Calu3 (cell line): ENCODE results near the gene FCGR1A. TPM values are rescaled to one million over a fixed set of nuclear protein-coding genes. Genes with fewer than 3 reads are reported as not detected.
"Not testable (repeated sequence)": the region's sequence is repeated elsewhere in the genome, so short reads cannot be mapped to it uniquely, and the experiment has no call there.

Experiments
- BruUV-seq: library from RNA; stranded (reverse); fragments of 400-500 nt; replicated peaks from 2 replicates; lab custom pipeline; 2021; lab: Mats Ljungman, UMichigan
- CTCF ChIA-PET: fragments of 300-600 bp; sonication (Branson Sonifier 250); formaldehyde crosslinking; loops from one replicate; lab custom pipeline; 2022; ENCODE audit warnings: antibody characterized with exemption; lab: Charles Lee
- DNase-seq: peaks from one replicate; pipeline ENCODE4 v3.0.0; 2022
- H3K27ac Mint-ChIP-seq: one replicate; pipeline ENCODE4 v1.8.0; 2022; ENCODE audit warnings: mixed read lengths; ENCODE audit not compliant: unreplicated experiment
- H3K27me3 Mint-ChIP-seq: one replicate; pipeline ENCODE4 v1.8.0; 2022; ENCODE audit warnings: mixed read lengths; ENCODE audit not compliant: unreplicated experiment
- H3K36me3 Mint-ChIP-seq: one replicate; pipeline ENCODE4 v1.8.0; 2022; ENCODE audit warnings: mild to moderate bottlenecking, moderate library complexity, mixed read lengths; ENCODE audit not compliant: insufficient read depth, unreplicated experiment
- H3K4me1 Mint-ChIP-seq: one replicate; pipeline ENCODE4 v1.8.0; 2022; ENCODE audit warnings: mild to moderate bottlenecking, low read depth, mixed read lengths; ENCODE audit not compliant: unreplicated experiment
- H3K4me3 Mint-ChIP-seq: one replicate; pipeline ENCODE4 v1.8.0; 2022; ENCODE audit warnings: mild to moderate bottlenecking, low read depth, moderate library complexity, mixed read lengths; ENCODE audit not compliant: unreplicated experiment
- H3K9me3 Mint-ChIP-seq: one replicate; pipeline ENCODE4 v1.8.0; 2022; ENCODE audit warnings: low read depth, mixed read lengths; ENCODE audit not compliant: unreplicated experiment
- intact Hi-C: fragments of 100-400 bp; cut with micrococcal nuclease; formaldehyde crosslinking; loops from one replicate; pipeline ENCODE4 v1.10.0; 2022; ENCODE audit not compliant: unreplicated experiment
- total RNA-seq: library from RNA; stranded (reverse); gene quantifications from 2 replicates; pipeline ENCODE4 v1.2.3, GENCODE V29; 2022

FCGR1A gene
- total RNA-seq, 1 experiment from 2014 or later = not detected

DNA sequence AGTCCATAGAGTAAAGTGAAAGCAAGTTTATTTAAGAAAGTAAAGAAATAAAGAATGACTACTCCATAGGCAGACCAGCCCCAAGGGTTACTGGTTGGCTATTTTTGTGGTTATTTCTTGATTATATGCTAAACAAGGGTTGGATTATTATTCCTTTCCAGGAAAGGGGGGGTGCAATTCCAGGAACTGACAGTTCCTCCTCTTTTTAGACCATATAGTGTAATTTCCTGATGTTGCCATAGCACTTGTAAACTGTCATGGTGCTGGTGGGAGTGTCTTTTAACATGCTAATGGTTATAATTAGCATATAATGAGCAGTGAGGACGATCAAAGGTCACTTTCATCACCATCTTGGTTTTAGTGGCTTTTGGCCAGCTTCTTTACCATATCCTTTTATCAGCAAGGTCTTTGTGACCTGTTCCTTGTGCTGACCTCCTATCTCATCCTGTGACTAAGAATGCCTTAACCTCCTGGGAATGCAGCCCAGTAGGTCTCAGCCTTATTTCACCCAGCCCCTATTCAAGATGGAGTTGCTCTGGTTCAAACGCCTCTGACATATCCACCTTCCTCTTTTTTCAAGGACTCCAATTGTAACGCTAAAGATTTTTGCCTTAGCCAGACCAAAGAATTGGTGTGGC lies 6.9 kb upstream of the FCGR1A start:
- H3K9me3 Mint-ChIP-seq, H3K36me3 Mint-ChIP-seq, H3K27ac Mint-ChIP-seq, intact Hi-C loops, BruUV-seq, DNase-seq, CTCF ChIA-PET, H3K27me3 Mint-ChIP-seq, H3K4me1 Mint-ChIP-seq, H3K4me3 Mint-ChIP-seq: not testable (repeated sequence)

DNA sequence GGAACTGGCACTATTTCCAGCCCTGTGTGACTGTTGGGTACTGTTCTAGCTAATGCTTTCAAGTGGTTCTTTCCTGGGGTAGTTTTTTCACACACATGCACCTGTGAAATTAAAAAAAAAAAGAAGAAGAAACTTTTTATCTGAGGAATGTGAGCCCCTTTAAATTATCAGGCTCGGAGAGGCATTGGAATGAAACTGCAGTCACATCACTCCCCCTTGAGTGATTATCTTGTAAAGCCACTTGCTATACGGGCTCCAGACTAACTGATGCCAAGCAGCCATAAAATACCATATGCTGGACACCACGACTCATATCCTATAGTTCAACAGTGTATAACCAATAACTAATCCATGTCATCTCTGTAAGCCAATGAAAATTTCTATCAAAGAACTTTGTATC lies 5.4 kb upstream of the FCGR1A start:
- H3K9me3 Mint-ChIP-seq, H3K36me3 Mint-ChIP-seq, H3K27me3 Mint-ChIP-seq, H3K4me3 Mint-ChIP-seq, CTCF ChIA-PET, H3K4me1 Mint-ChIP-seq, BruUV-seq, intact Hi-C loops, DNase-seq, H3K27ac Mint-ChIP-seq: not testable (repeated sequence)

DNA sequence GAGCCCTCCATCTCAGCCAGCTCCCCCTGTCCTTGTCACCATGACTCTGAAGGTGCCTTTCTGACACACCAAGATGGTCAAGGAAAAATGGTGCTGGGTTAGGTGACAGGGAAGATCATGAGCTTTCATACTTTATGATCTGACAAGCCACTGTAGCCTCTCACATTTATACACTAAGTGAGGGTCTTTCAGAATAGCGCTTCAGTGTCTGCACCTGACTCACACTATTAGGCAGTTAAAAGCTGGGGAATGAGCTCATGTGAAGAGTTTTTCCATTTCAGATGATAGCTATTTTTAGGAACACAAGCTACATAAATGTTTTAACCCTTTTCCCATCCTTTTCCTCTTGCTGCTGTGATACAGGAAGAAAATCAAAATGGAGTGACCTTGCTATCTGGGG lies 4.2 kb upstream of the FCGR1A start:
- intact Hi-C loops, H3K36me3 Mint-ChIP-seq, DNase-seq, H3K4me3 Mint-ChIP-seq, BruUV-seq, H3K9me3 Mint-ChIP-seq, CTCF ChIA-PET, H3K4me1 Mint-ChIP-seq, H3K27ac Mint-ChIP-seq: not testable (repeated sequence)
- peaks cover 12% of the 10 kb centered on the region for H3K27me3 Mint-ChIP-seq

DNA sequence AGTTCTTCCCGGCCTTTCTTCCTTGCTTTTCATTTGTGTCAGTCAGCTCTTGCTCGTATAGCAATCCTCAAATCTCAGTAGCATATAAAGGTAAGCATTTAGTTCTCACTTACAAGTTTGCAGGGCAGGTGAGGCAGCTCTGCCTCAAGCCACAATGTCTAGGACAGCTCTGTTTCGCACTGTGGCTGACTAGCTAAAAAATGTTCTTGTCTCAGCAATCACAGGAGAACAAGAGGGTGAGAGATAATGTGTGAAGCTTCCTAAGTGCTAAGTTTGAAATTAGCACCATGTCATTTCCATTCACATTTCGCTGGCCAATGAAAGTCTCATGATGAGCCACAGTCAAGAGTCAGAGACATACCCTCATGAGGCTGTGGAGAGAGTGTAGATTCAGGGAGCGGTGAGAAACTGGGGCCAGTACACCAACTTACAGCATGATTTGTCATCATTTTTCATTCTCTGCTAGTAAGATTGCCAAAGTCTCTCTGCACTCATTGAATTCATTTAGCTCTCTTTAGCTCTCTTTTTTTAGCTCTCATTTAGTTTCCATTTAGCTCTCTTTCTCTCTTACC lies 995 bp upstream of the FCGR1A start:
- H3K36me3 Mint-ChIP-seq, H3K4me1 Mint-ChIP-seq, intact Hi-C loops, CTCF ChIA-PET, BruUV-seq, DNase-seq, H3K9me3 Mint-ChIP-seq, H3K4me3 Mint-ChIP-seq, H3K27ac Mint-ChIP-seq: not testable (repeated sequence)
- peaks cover 12% of the 10 kb centered on the region for H3K27me3 Mint-ChIP-seq

DNA sequence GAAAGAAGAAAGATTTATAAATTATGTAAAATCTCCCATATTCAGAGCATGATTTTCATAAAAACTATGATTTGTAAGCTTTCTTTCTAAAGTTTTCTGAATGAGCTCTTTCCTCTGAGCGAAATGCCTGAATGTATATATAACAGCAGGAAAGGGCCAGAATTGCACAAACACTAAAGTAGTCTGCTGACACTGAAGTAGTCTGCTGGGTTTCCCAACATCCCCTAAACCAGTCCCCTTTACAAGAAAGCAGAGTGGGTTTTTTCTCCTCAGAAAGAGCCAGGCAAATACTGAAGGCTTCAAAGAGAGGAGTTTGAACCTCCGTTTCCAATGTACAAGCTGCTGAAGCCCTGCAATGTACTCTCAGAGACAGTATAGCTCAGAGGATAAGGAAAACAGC lies 795 bp downstream of the FCGR1A start:
- H3K4me3 Mint-ChIP-seq, H3K4me1 Mint-ChIP-seq, intact Hi-C loops, CTCF ChIA-PET, BruUV-seq, DNase-seq, H3K36me3 Mint-ChIP-seq, H3K27ac Mint-ChIP-seq, H3K9me3 Mint-ChIP-seq: not testable (repeated sequence)
- H3K27me3 Mint-ChIP-seq = peaks cover 12% of the 10 kb centered on the region

DNA sequence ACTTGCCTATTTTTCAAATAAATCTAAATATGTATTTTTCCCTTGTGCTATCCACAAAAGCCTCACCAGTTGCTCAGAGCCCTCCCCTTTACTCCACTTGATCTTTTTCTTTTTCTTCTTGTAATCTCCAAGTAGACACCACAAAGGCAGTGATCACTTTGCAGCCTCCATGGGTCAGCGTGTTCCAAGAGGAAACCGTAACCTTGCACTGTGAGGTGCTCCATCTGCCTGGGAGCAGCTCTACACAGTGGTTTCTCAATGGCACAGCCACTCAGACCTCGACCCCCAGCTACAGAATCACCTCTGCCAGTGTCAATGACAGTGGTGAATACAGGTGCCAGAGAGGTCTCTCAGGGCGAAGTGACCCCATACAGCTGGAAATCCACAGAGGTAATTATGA lies 1.4 kb downstream of the FCGR1A start:
- DNase-seq, H3K27ac Mint-ChIP-seq, CTCF ChIA-PET, H3K36me3 Mint-ChIP-seq, H3K4me3 Mint-ChIP-seq, H3K4me1 Mint-ChIP-seq, BruUV-seq, intact Hi-C loops, H3K9me3 Mint-ChIP-seq: not testable (repeated sequence)
- peaks cover 12% of the 10 kb centered on the region for H3K27me3 Mint-ChIP-seq

DNA sequence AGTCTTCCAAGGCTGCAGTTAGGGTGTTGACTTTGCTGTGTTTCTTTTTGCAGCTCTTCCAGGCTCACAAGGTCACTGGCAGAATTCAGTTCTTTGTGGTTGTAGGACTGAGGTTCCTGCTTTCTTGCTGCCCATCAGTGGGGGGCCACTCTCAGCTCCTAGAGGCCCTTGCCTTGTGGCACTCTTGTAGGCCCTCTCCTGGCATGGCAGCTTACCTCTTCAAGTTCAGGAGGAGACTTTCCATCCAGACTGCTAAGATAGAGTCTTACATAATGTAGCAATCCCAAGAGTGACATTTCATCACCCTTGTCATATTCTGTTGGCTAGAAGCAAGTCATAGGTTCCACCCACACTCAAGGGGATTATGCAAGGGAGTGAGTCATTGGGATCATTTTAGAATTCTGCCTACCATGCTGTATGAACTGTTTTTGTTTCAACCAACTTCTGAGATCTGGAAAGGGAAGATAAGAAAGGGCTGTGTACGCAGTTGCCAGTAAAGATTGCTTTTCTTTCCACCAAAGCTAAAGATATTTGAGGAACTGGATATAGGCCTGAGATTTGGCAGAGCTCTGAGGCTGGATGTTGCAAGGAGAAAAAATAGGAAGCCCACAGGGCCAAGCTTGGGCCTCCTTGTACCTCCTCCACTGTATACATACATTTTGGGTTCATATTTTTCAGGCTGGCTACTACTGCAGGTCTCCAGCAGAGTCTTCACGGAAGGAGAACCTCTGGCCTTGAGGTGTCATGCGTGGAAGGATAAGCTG lies 5.4 kb downstream of the FCGR1A start:
- CTCF ChIA-PET, H3K9me3 Mint-ChIP-seq, DNase-seq, H3K4me1 Mint-ChIP-seq, H3K4me3 Mint-ChIP-seq, H3K36me3 Mint-ChIP-seq, BruUV-seq, H3K27ac Mint-ChIP-seq, intact Hi-C loops, H3K27me3 Mint-ChIP-seq: not testable (repeated sequence)
